Esophagus muscularis mucosa (tissue), 4 donors: ENCODE data around the gene ADAMTSL4. TPM values are rescaled to one million over a fixed set of nuclear protein-coding genes. Genes with fewer than 3 reads are reported as not detected.

Experiments
- DNase-seq: peaks from one replicate; pipeline ENCODE4 v3.0.0-alpha.2; 2017; ENCODE audit errors: extremely low spot score
- H3K27ac ChIP-seq, 4 donors: fragments of 200-600 bp; sonication (generic); replicated peaks in 1 of 4; 1 replicate in 3 of 4; 2 replicates in 1 of 4; pipeline ENCODE4 v1.5.1; 2016 to 2019; ENCODE audit warnings: mild to moderate bottlenecking in 1 of 4
- H3K27me3 ChIP-seq, 4 donors: fragments of 200-600 bp; sonication (generic); one replicate each; pipeline versions ENCODE4 v1.5.1 to v1.6.0; 2016 to 2019
- H3K36me3 ChIP-seq, 4 donors: fragments of 200-600 bp; sonication (generic); one replicate each; pipeline ENCODE4 v1.5.1; 2016 to 2019
- H3K4me1 ChIP-seq, 4 donors: fragments of 200-600 bp; sonication (generic); one replicate each; pipeline ENCODE4 v1.5.1; 2016 to 2019
- H3K4me3 ChIP-seq, 4 donors: fragments of 200-600 bp; sonication (generic); 1 replicate in 2 of 4; 2 replicates in 2 of 4; pipeline ENCODE4 v1.5.1; 2016 to 2019; ENCODE audit warnings: mild to moderate bottlenecking in 4 of 4, moderate library complexity in 1 of 4
- H3K9me3 ChIP-seq, 4 donors: fragments of 200-600 bp; sonication (generic); 1 replicate in 3 of 4; 2 replicates in 1 of 4; pipeline ENCODE4 v1.5.1; 2016 to 2019
- CTCF ChIP-seq, 3 experiments: fragments of 200-600 bp in 2 of 3; fragments of 450-650 bp in 1 of 3; sonication (generic) in 2 of 3; IDR thresholded peaks; one replicate each; pipeline ENCODE4 v1.5.1; 2017 to 2019; ENCODE audit warnings: antibody characterized with exemption in 3 of 3, mild to moderate bottlenecking in 2 of 3, moderate library complexity in 1 of 3
- EP300 ChIP-seq: sonication (generic); formaldehyde crosslinking; IDR thresholded peaks from one replicate; pipeline ENCODE4 v1.6.1; 2017; ENCODE audit warnings: antibody characterized with exemption
- POLR2A ChIP-seq: fragments of 450-650 bp; IDR thresholded peaks from one replicate; pipeline ENCODE4 v1.6.1; 2017; ENCODE audit warnings: antibody characterized with exemption, moderate library complexity, mild to moderate bottlenecking, low read depth
- POLR2AphosphoS5 ChIP-seq, 2 donors: sonication (generic); formaldehyde crosslinking; IDR thresholded peaks; one replicate each; pipeline ENCODE4 v1.6.1; 2017; ENCODE audit warnings: antibody characterized with exemption in 2 of 2
- WGBS: methylation state at CpG from one replicate; pipeline ENCODE4 v1.1.5; 2018; 5-methylcytosine and 5-hydroxymethylcytosine counted together
- intact Hi-C: fragments of 100-400 bp; cut with DNase I; formaldehyde crosslinking; loops from one replicate; pipeline ENCODE4 v1.15.1; 2023
- total RNA-seq, 4 donors: library from RNA; depleted of rRNA; stranded (reverse); fragments of >200 nt; gene quantifications; one replicate each; pipeline versions ENCODE4 v1.1.0 to v1.2.1, GENCODE V29; 2016

The ADAMTSL4 gene
- total RNA-seq, 4 donors from 2014 or later, result 33.6 to 86.1 (median 48.2) TPM

- intact Hi-C loops, result no loop called here
Observed at GRCh38 chr1:150516616-150517015, 32.6 kb upstream of the ADAMTSL4 start.

GRCh38 chr1:150521196-150521968, 27.8 kb upstream of the ADAMTSL4 start:
- Histone ChIP-seq H3K4me3 (no peak overlapping the region), H3K9me3 (no peaks in the 10 kb centered on the region), H3K27me3 (no peaks in the 10 kb centered on the region), H3K4me1 (peaks cover under 1 to 12% (median 12%) of the 10 kb centered on the region in 4 donors), H3K27ac (no peak overlapping the region), H3K36me3 (no peaks in the 10 kb centered on the region)
- no peak for DNase-seq
- no peak for TF ChIP-seq CTCF (IDR thresholded peaks at IDR 0.05)
- TF ChIP-seq EP300, result no peak
- WGBS, result 53% methylated on average over 1 of the region's 1 CpG
- intact Hi-C loops, result no loop called here

More at GRCh38 chr1:150516616-150517015, 32.6 kb upstream of the ADAMTSL4 start:
- no peak for TF ChIP-seq POLR2A
- TF ChIP-seq CTCF (IDR thresholded peaks at IDR 0.05), result peak in 2 of 3 experiments; percentile 12 to 36
- Histone ChIP-seq H3K9me3 (no peaks in the 10 kb centered on the region), H3K4me1 (peaks cover 12 to 31% (median 29%) of the 10 kb centered on the region in 4 donors), H3K36me3 (peaks cover 0 to 11% (median 7%) of the 10 kb centered on the region in 4 donors), H3K27me3 (no peaks in the 10 kb centered on the region), H3K27ac (peak overlapping the region; percentile 85 to 89 (median 87)), H3K4me3 (peak overlapping the region; percentile 56 to 70 (median 62))
- no peak for DNase-seq
- 32% methylated on average over 4 of the region's 4 CpGs for WGBS

GRCh38 chr1:150525348-150525747, 23.9 kb upstream of the ADAMTSL4 start:
- H3K9me3 ChIP-seq, result no peaks in the 10 kb centered on the region
- no peak for TF ChIP-seq POLR2A
- no peak for TF ChIP-seq CTCF (IDR thresholded peaks at IDR 0.05)
- no peak for TF ChIP-seq POLR2AphosphoS5 (IDR thresholded peaks at IDR 0.05)
- no peak for TF ChIP-seq EP300
- H3K27ac ChIP-seq, result no peak overlapping the region
- no peak for DNase-seq
- no peaks in the 10 kb centered on the region for H3K27me3 ChIP-seq
- intact Hi-C loops, result no loop called here
- H3K4me3 ChIP-seq, result no peak overlapping the region
- WGBS, result 86% methylated on average over 3 of the region's 3 CpGs
- H3K36me3 ChIP-seq, result no peaks in the 10 kb centered on the region
- H3K4me1 ChIP-seq, result peaks cover 3 to 18% (median 15%) of the 10 kb centered on the region in 4 donors

GRCh38 chr1:150528196-150528595, 21.0 kb upstream of the ADAMTSL4 start:
- Histone ChIP-seq H3K9me3 (no peaks in the 10 kb centered on the region), H3K4me3 (no peak overlapping the region), H3K27ac (no peak overlapping the region), H3K4me1 (peaks cover 9 to 35% (median 30%) of the 10 kb centered on the region in 4 donors), H3K27me3 (no peaks in the 10 kb centered on the region), H3K36me3 (no peaks in the 10 kb centered on the region)
- 74% methylated on average over 1 of the region's 1 CpG for WGBS
- no peak for DNase-seq
- intact Hi-C loops, result no loop called here
- no peak for TF ChIP-seq POLR2AphosphoS5 (IDR thresholded peaks at IDR 0.05)
- TF ChIP-seq POLR2A, result no peak
- TF ChIP-seq EP300, result no peak
- TF ChIP-seq CTCF (IDR thresholded peaks at IDR 0.05), result no peak

GRCh38 chr1:150529017-150529416, 20.2 kb upstream of the ADAMTSL4 start:
- intact Hi-C loops, result no loop called here
- H3K4me1 ChIP-seq, result peaks cover 9 to 42% (median 36%) of the 10 kb centered on the region in 4 donors
- H3K27me3 ChIP-seq, result no peaks in the 10 kb centered on the region
- H3K4me3 ChIP-seq, result no peak overlapping the region
- H3K36me3 ChIP-seq, result no peaks in the 10 kb centered on the region
- H3K9me3 ChIP-seq, result no peaks in the 10 kb centered on the region
- TF ChIP-seq POLR2A, result no peak
- TF ChIP-seq POLR2AphosphoS5 (IDR thresholded peaks at IDR 0.05), result no peak
- TF ChIP-seq CTCF (IDR thresholded peaks at IDR 0.05), result no peak
- TF ChIP-seq EP300, result no peak
- peak overlapping the region in 3 of 4 donors; percentile 18 to 60 (median 48) for H3K27ac ChIP-seq
- no peak for DNase-seq
- 23% methylated on average over 4 of the region's 4 CpGs for WGBS
